Measurements from ENCODE around the gene PITPNM2. TPM values are rescaled to one million over a fixed set of nuclear protein-coding genes. Genes with fewer than 3 reads are reported as not detected.

PITPNM2 gene
- polyA plus RNA-seq, 1 donor from 2014 or later, result 0.82 TPM

DNA sequence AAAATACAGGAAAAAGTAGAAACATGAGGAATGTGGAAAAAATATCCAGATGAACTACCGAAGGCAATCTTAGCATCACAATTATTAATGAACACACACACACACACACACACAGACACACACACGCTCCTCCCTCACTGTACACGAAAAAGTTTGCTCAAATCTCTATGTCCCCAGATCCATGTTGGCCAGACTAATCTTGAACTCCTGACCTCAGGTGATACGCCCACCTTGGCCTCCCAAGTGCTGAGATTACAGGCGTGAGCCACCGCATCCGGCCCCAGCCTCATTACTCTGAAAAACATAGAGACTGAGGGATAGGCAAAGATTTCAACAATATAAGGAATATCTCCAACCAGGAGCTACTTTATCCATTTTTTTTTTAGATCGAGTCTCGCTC, 17.2 kb downstream of the PITPNM2 start:
- Histone ChIP-seq H2AFZ (ENCODE audit: low read depth, low read length) (no peak overlapping the region), H3K9me2 (ENCODE audit: insufficient read depth, low read length) (no peaks in the 10 kb centered on the region), H3K9me3 (ENCODE audit: low read length) (no peaks in the 10 kb centered on the region), H3F3A (ENCODE audit: insufficient read depth, low read length, poor library complexity, severe bottlenecking) (no peaks in the 10 kb centered on the region), H3K4me3 (ENCODE audit: low read length) (no peak overlapping the region), H3K36me3 (ENCODE audit: insufficient read depth, low read length) (no peaks in the 10 kb centered on the region), H3K27ac (ENCODE audit: low read length) (no peak overlapping the region), H4K20me1 (ENCODE audit: insufficient read depth) (no peaks in the 10 kb centered on the region), H3K9ac (ENCODE audit: low read length) (no peak overlapping the region), H3K79me2 (replicated peaks; ENCODE audit: insufficient read depth, low read length) (no peaks in the 10 kb centered on the region), H3K27me3 (ENCODE audit: insufficient read depth, low read depth, low read length) (no peaks in the 10 kb centered on the region), H3K4me2 (ENCODE audit: low read length) (no peak overlapping the region)
- TF ChIP-seq EP300 (conservative IDR thresholded peaks at IDR 0.05; ENCODE audit: poor library complexity, severe bottlenecking), result no peak
- no peak for TF ChIP-seq TAF1 (IDR thresholded peaks at IDR 0.05; ENCODE audit: low read depth)
- no peak for TF ChIP-seq POLR2AphosphoS5 (IDR thresholded peaks at IDR 0.05)
- no peak for TF ChIP-seq MXI1 (conservative IDR thresholded peaks at IDR 0.05; ENCODE audit: poor library complexity, severe bottlenecking)
- no peak for TF ChIP-seq RAD21 (conservative IDR thresholded peaks at IDR 0.05)
- TF ChIP-seq EZH2 (IDR thresholded peaks at IDR 0.05; ENCODE audit: borderline replicate concordance, insufficient read depth, low read length, poor library complexity, severe bottlenecking), result no peak
- TF ChIP-seq, protein P1, sequence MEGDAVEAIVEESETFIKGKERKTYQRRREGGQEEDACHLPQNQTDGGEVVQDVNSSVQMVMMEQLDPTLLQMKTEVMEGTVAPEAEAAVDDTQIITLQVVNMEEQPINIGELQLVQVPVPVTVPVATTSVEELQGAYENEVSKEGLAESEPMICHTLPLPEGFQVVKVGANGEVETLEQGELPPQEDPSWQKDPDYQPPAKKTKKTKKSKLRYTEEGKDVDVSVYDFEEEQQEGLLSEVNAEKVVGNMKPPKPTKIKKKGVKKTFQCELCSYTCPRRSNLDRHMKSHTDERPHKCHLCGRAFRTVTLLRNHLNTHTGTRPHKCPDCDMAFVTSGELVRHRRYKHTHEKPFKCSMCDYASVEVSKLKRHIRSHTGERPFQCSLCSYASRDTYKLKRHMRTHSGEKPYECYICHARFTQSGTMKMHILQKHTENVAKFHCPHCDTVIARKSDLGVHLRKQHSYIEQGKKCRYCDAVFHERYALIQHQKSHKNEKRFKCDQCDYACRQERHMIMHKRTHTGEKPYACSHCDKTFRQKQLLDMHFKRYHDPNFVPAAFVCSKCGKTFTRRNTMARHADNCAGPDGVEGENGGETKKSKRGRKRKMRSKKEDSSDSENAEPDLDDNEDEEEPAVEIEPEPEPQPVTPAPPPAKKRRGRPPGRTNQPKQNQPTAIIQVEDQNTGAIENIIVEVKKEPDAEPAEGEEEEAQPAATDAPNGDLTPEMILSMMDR (IDR thresholded peaks at IDR 0.05; ENCODE audit: poor library complexity, severe bottlenecking), result no peak
- TF ChIP-seq, protein P2, sequence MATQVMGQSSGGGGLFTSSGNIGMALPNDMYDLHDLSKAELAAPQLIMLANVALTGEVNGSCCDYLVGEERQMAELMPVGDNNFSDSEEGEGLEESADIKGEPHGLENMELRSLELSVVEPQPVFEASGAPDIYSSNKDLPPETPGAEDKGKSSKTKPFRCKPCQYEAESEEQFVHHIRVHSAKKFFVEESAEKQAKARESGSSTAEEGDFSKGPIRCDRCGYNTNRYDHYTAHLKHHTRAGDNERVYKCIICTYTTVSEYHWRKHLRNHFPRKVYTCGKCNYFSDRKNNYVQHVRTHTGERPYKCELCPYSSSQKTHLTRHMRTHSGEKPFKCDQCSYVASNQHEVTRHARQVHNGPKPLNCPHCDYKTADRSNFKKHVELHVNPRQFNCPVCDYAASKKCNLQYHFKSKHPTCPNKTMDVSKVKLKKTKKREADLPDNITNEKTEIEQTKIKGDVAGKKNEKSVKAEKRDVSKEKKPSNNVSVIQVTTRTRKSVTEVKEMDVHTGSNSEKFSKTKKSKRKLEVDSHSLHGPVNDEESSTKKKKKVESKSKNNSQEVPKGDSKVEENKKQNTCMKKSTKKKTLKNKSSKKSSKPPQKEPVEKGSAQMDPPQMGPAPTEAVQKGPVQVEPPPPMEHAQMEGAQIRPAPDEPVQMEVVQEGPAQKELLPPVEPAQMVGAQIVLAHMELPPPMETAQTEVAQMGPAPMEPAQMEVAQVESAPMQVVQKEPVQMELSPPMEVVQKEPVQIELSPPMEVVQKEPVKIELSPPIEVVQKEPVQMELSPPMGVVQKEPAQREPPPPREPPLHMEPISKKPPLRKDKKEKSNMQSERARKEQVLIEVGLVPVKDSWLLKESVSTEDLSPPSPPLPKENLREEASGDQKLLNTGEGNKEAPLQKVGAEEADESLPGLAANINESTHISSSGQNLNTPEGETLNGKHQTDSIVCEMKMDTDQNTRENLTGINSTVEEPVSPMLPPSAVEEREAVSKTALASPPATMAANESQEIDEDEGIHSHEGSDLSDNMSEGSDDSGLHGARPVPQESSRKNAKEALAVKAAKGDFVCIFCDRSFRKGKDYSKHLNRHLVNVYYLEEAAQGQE (IDR thresholded peaks at IDR 0.05; ENCODE audit: borderline replicate concordance), result no peak
- TF ChIP-seq SMC3 (conservative IDR thresholded peaks at IDR 0.05; ENCODE audit: poor library complexity), result no peak

DNA sequence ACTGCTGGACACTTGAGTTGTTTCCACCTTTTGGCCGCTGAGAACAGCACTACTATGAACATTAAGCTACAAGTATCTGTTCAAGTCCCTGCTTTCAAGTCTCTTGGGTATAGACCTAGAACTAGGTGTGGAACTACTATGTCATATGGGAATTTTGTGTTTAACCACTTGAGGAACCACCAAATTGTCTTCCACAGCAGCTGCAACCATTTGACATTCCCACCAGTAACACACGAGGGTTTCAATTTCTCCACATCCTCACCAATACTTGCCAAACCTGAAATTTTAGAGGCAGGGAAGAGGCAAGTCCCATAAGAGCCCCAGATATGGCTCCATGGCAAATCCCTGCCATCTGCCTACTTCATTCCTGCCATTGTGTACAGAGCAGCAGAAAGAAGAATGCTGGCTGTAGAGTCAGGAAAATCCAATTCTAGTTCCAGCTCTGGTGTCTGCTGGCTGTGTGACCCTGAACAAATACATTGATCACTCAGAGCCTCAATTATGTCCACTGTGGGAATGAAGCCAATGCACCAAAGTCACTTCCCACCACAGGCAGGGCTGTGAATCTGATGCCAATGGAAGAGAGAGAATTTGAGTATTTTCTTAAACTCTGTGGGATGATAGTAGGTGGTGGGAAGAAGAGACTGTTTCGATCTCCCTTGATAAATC, 17.8 kb downstream of the PITPNM2 start:
- TF ChIP-seq EP300 (conservative IDR thresholded peaks at IDR 0.05; ENCODE audit: poor library complexity, severe bottlenecking) (no peak), EZH2 (IDR thresholded peaks at IDR 0.05; ENCODE audit: borderline replicate concordance, insufficient read depth, low read length, poor library complexity, severe bottlenecking) (no peak)

More for the DNA sequence above, 17.8 kb downstream of the PITPNM2 start:
- Histone ChIP-seq H3K36me3 (ENCODE audit: insufficient read depth, low read length) (no peaks in the 10 kb centered on the region), H2AFZ (ENCODE audit: low read depth, low read length) (no peak overlapping the region), H3K27me3 (ENCODE audit: insufficient read depth, low read depth, low read length) (no peaks in the 10 kb centered on the region), H3K27ac (ENCODE audit: low read length) (no peak overlapping the region), H3K79me2 (replicated peaks; ENCODE audit: insufficient read depth, low read length) (no peaks in the 10 kb centered on the region), H3K4me3 (ENCODE audit: low read length) (no peak overlapping the region), H3K9me3 (ENCODE audit: low read length) (no peaks in the 10 kb centered on the region), H3K9ac (ENCODE audit: low read length) (no peak overlapping the region), H3F3A (ENCODE audit: insufficient read depth, low read length, poor library complexity, severe bottlenecking) (no peaks in the 10 kb centered on the region), H3K4me2 (ENCODE audit: low read length) (no peak overlapping the region), H3K9me2 (ENCODE audit: insufficient read depth, low read length) (no peaks in the 10 kb centered on the region), H4K20me1 (ENCODE audit: insufficient read depth) (no peaks in the 10 kb centered on the region)
